GM12878 (cell line): ENCODE results near the gene KLHL36. TPM values are rescaled to one million over a fixed set of nuclear protein-coding genes. Genes with fewer than 3 reads are reported as not detected.

Experiments used
- ATAC-seq: fragments of 200-7000 bp; cut with Tn5 transposase; 3 replicates; pipeline ENCODE4 v1.9.1; 2020; ENCODE audit warnings: mild to moderate bottlenecking, moderate library complexity
- BruUV-seq: library from RNA; stranded (reverse); fragments of 400-500 nt; replicated peaks from 2 replicates; lab custom pipeline; 2021; lab: Mats Ljungman, UMichigan
- CTCF ChIA-PET: fragments of 300-600 bp; sonication (Branson Sonifier 250); formaldehyde crosslinking; extraction: SDS; loops from one replicate; lab custom pipeline; 2021; ENCODE audit warnings: inconsistent platforms; lab: Yijun Ruan, JAX
- POLR2A ChIA-PET: fragments of 350-600 bp; formaldehyde crosslinking; extraction: SDS; loops from one replicate; lab custom pipeline; 2021; ENCODE audit warnings: inconsistent platforms; lab: Charles Lee
- RAD21 ChIA-PET: fragments of 300-600 bp; sonication (Branson Sonifier 250); formaldehyde crosslinking; loops from one replicate; lab custom pipeline; 2023; ENCODE audit warnings: antibody characterized with exemption; ENCODE audit not compliant: unreplicated experiment; lab: Charles Lee
- SMC1A ChIA-PET: fragments of 300-600 bp; sonication (Branson Sonifier 250); formaldehyde crosslinking; loops from one replicate; lab custom pipeline; 2023; ENCODE audit not compliant: unreplicated experiment, uncharacterized antibody; lab: Charles Lee
- DNase-seq: peaks from one replicate; pipeline ENCODE4 v3.0.0-alpha.2; 2011; ENCODE audit warnings: low read depth, low spot score
- FAIRE-seq: peaks from 3 replicates; lab custom pipeline; 2011; peaks lifted over from hg19 to GRCh38; lab: Jason Lieb, UNC
- H2AFZ ChIP-seq: 2 replicates; pipeline ENCODE4 v1.6.0; 2011; ENCODE audit warnings: low read depth, low read length, control low read depth; ENCODE audit not compliant: control insufficient read depth
- H3K27ac ChIP-seq: 2 replicates; pipeline ENCODE4 v1.5.1; 2011; ENCODE audit warnings: control low read depth; ENCODE audit not compliant: control insufficient read depth, insufficient read depth
- H3K27me3 ChIP-seq, 2 experiments: replicated peaks in 1 of 2; 2 replicates each; pipeline versions ENCODE4 v1.6.0 to v1.6.1; 2011; ENCODE audit warnings: low read length in 1 of 2; ENCODE audit not compliant: control insufficient read depth in 2 of 2, insufficient read depth in 2 of 2
- H3K36me3 ChIP-seq, 2 experiments: 2 replicates each; pipeline ENCODE4 v1.5.1; 2011; ENCODE audit warnings: low read length in 1 of 2; ENCODE audit not compliant: control insufficient read depth in 2 of 2, insufficient read depth in 2 of 2
- H3K4me1 ChIP-seq: 2 replicates; pipeline ENCODE4 v1.6.1; 2011; ENCODE audit warnings: mild to moderate bottlenecking, low read length, moderate library complexity, mixed read lengths; ENCODE audit not compliant: control insufficient read depth, insufficient read depth
- H3K4me2 ChIP-seq: 2 replicates; pipeline ENCODE4 v1.6.0; 2011; ENCODE audit warnings: control low read depth; ENCODE audit not compliant: control insufficient read depth, insufficient read depth
- H3K4me3 ChIP-seq: fragments of 200-600 bp; sonication (generic); 2 replicates; pipeline ENCODE4 v1.5.1; 2016
- H3K79me2 ChIP-seq: 2 replicates; pipeline ENCODE4 v1.6.0; 2011; ENCODE audit warnings: low read length; ENCODE audit not compliant: control insufficient read depth, insufficient read depth
- H3K9ac ChIP-seq: 2 replicates; pipeline ENCODE4 v1.8.0; 2011; ENCODE audit warnings: low read length, control low read depth, mixed read lengths; ENCODE audit not compliant: control insufficient read depth, insufficient read depth
- H3K9me3 ChIP-seq: replicated peaks from 3 replicates; pipeline ENCODE4 v1.5.1; 2011; ENCODE audit warnings: mild to moderate bottlenecking, low read length; ENCODE audit not compliant: control insufficient read depth, insufficient read depth
- H4K20me1 ChIP-seq: 2 replicates; pipeline ENCODE4 v1.6.0; 2011; ENCODE audit not compliant: control insufficient read depth, insufficient read depth
- POLR2AphosphoS2 ChIP-seq: IDR thresholded peaks from 2 replicates; pipeline ENCODE4 v1.6.1; 2011; ENCODE audit warnings: low read depth, mild to moderate bottlenecking, low read length, improper control_type of control experiment, moderate library complexity
- ZBED1 ChIP-seq: IDR thresholded peaks from 2 replicates; pipeline ENCODE4 v1.6.1; 2016; ENCODE audit warnings: borderline replicate concordance
- ZNF24 ChIP-seq: fragments of 450-650 bp; IDR thresholded peaks from 2 replicates; pipeline ENCODE4 v1.6.1; 2017; ENCODE audit warnings: antibody characterized with exemption, mild to moderate bottlenecking
- ZZZ3 ChIP-seq: IDR thresholded peaks from 2 replicates; pipeline ENCODE4 v1.6.1; 2011; ENCODE audit warnings: low read depth; ENCODE audit not compliant: control insufficient read depth, insufficient read length
- WGBS: methylation state at CpG from one replicate; pipeline ENCODE4 v1.1.6; 2016; ENCODE audit warnings: low lambda C conversion rate; ENCODE audit not compliant: insufficient replicate concordance, insufficient coverage; ENCODE audit errors: missing lambda C conversion rate; 5-methylcytosine and 5-hydroxymethylcytosine counted together
- in situ Hi-C: fragments of 300-500 bp; cut with MboI; formaldehyde crosslinking; loops from 9 replicates; pipeline ENCODE4 v1.14.3; 2018; ENCODE audit warnings: mixed read lengths
- intact Hi-C: fragments of 100-400 bp; cut with micrococcal nuclease; formaldehyde crosslinking; loops from one replicate; pipeline ENCODE4 v1.14.2; 2022; ENCODE audit not compliant: unreplicated experiment
- polyA plus RNA-seq, 11 experiments: library from polyadenylated mRNA; depleted of rRNA in 4 of 11; unstranded in 6 of 11; stranded (reverse) in 5 of 11; fragments of >200 nt; fragmentation: Nextera tagmentation in 4 of 11; fragmentation: Illumina TruSeq in 1 of 11; extraction: Ambion mirVana in 4 of 11; extraction: Trizol in 1 of 11; gene quantifications; 1 replicate in 1 of 11; 2 replicates in 10 of 11; pipeline versions ENCODE4 v1.2.1 to v1.2.3, GENCODE V29; 2011 to 2016; ENCODE audit warnings: inconsistent platforms in 2 of 11, missing spikeins in 2 of 11, low read depth in 1 of 11
- total RNA-seq, 4 experiments: library from RNA; depleted of rRNA in 3 of 4; stranded (reverse); fragments of >200 nt in 3 of 4; fragmentation: Illumina TruSeq in 1 of 4; extraction: Trizol in 1 of 4; gene quantifications; 2 replicates each; pipeline versions ENCODE4 v1.2.1 to v1.2.3, GENCODE V29; 2013 to 2021
- TF ChIP-seq, protein P1 (sequence below): fragments of 450-650 bp; IDR thresholded peaks from 2 replicates; pipeline ENCODE4 v1.6.1; 2016; ENCODE audit warnings: mild to moderate bottlenecking

Gene KLHL36
- total and polyA plus RNA-seq, 10 of the 15 experiments (the other 5 are each of a cell fraction or from before 2014, with no cell fraction given) = 2.6 to 45.3 (median 16.8) TPM

DNA sequence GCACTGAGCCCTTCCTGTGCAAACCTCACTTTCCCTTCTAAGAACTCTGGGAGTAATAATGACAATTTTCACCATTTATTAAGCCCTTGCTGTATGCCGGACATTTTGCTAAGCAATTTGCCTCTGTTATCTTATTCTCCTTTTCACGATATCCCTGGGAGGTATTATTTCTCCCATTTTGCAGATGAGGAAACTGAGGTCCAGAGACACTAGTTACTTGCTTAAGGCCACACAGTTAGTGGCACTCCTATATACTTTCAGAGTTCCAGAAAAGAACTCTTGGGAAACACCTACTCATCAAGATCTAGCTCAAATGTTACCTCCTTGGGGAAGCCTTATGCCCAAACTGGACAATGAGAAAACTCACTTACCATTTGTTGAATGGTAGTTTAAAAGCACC is 46.7 kb downstream of the KLHL36 start:
- 79% methylated on average over 2 of the region's 2 CpGs for WGBS
- in situ Hi-C loops = no loop called here

DNA sequence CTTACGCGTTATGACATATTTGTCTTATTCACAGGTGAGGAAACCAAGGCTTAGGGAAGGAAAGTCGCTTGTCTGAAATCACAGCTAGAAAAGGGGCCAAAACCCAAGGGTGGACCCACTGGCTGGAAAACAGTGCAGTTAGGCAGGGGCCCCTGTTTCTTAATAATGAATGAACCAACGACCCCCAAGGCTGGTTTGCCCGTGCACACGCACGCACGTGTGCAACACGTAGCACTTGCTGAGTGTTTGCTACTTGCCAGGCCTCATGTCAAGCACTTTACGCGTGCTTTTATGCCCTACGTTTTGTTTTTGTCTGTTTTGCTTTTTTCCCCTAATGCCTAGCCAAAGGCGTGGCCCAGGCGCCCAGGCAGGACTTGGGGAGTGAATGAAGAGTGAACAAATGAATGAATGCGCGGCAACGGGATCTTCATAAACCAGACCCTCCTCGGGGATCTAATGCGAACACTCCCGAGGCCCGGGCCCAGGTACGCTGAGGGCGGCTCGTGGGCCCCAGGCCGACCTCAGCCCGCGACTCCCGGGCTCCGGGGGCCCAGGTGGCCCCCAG is 50.9 kb downstream of the KLHL36 start:
- no peak for DNase-seq
- 25% methylated on average over 28 of the region's 29 CpGs for WGBS
- Histone ChIP-seq H3K36me3 (no peaks in the 10 kb centered on the region), H3K4me3 (peak overlapping the region; percentile 91), H3K9ac (peak overlapping the region; percentile 90), H3K27ac (peak overlapping the region; percentile 86), H4K20me1 (no peaks in the 10 kb centered on the region; the same call in 1 of the 2 replicates), H3K9me3 (no peaks in the 10 kb centered on the region; the same call in 2 of the 3 replicates), H2AFZ (peak overlapping the region; percentile 91), H3K4me1 (peaks cover 3% of the 10 kb centered on the region; the same call in 1 of the 2 replicates), H3K4me2 (peak overlapping the region; percentile 96), H3K27me3 (no peaks in the 10 kb centered on the region), H3K79me2 (peaks cover 44% of the 10 kb centered on the region)
- in situ Hi-C loops = no loop called here
- no peak for ATAC-seq
- ChIA-PET RAD21 (no interaction called here), POLR2A (no interaction called here), SMC1A (no interaction called here), CTCF (no interaction called here)
- no peak for FAIRE-seq
- intact Hi-C loops = no loop called here
- TF ChIP-seq ZZZ3 (no peak), ZNF24 (peak; percentile 95), POLR2AphosphoS2 (no peak)
- TF ChIP-seq, protein P1, sequence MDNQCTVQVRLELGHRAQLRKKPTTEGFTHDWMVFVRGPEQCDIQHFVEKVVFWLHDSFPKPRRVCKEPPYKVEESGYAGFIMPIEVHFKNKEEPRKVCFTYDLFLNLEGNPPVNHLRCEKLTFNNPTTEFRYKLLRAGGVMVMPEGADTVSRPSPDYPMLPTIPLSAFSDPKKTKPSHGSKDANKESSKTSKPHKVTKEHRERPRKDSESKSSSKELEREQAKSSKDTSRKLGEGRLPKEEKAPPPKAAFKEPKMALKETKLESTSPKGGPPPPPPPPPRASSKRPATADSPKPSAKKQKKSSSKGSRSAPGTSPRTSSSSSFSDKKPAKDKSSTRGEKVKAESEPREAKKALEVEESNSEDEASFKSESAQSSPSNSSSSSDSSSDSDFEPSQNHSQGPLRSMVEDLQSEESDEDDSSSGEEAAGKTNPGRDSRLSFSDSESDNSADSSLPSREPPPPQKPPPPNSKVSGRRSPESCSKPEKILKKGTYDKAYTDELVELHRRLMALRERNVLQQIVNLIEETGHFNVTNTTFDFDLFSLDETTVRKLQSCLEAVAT = 0 out of 2 replicates have a peak, but pooled peaks have one; percentile 33
- TSS peak; percentile 85 for BruUV-seq

More for the DNA sequence above, 46.7 kb downstream of the KLHL36 start:
- intact Hi-C loops = no loop called here
- Histone ChIP-seq H3K9ac (no peak overlapping the region), H3K79me2 (peaks cover 5% of the 10 kb centered on the region), H3K27ac (no peak overlapping the region), H3K4me2 (no peak overlapping the region), H3K4me3 (no peak overlapping the region), H3K4me1 (no peaks in the 10 kb centered on the region), H3K27me3 (no peaks in the 10 kb centered on the region), H3K36me3 (no peaks in the 10 kb centered on the region), H3K9me3 (no peaks in the 10 kb centered on the region; the same call in 2 of the 3 replicates), H2AFZ (no peak overlapping the region), H4K20me1 (no peaks in the 10 kb centered on the region)
- no peak for TF ChIP-seq ZBED1
- CTCF ChIA-PET = interaction anchor here (1.5 to 3.1 kb wide), 5 partner anchors 23 to 59 kb away, joined by 5 to 19 read pairs (median 5); no protein-coding TSS in a partner anchor
- no peak for FAIRE-seq
- ATAC-seq = no peak
- DNase-seq = no peak
- no TSS peak for BruUV-seq
- POLR2A ChIA-PET = no interaction called here
- RAD21 ChIA-PET = no interaction called here
- SMC1A ChIA-PET = no interaction called here
